CD4-positive, alpha-beta T cell treated with Interleukin-15 for 1 hour (primary cell): Measurements from ENCODE around the gene MC5R.
"Not testable (repeated sequence)": the region's sequence is repeated elsewhere in the genome, so short reads cannot be mapped to it uniquely, and the experiment has no call there.

Source experiments
- DNase-seq: peaks from one replicate; pipeline ENCODE4 v3.0.0-alpha.2; 2020

Gene MC5R

GRCh38 chr18:13862898-13863297 is 38.9 kb downstream of the MC5R start:
- not testable (repeated sequence) for DNase-seq

- DNase-seq, result no peak
Measured at GRCh38 chr18:13868501-13869271, 44.7 kb downstream of the MC5R start.

GRCh38 chr18:13871701-13872100 is 47.8 kb downstream of the MC5R start:
- no peak for DNase-seq

GRCh38 chr18:13872373-13872772 is 48.4 kb downstream of the MC5R start:
- DNase-seq, result no peak

- no peak for DNase-seq
Measured at GRCh38 chr18:13872932-13873331, 49.0 kb downstream of the MC5R start.

- DNase-seq, result no peak
Measured at GRCh38 chr18:13874558-13874957, 50.6 kb downstream of the MC5R start.
